Retina (tissue), 1 donor: ENCODE data around the gene PINLYP.

Source experiments
- DNase-seq: peaks from one replicate; pipeline ENCODE4 v3.0.0-alpha.2; 2016

PINLYP gene

GRCh38 chr19:43551399-43552197 lies 24.0 kb upstream of the PINLYP start:
- no peak for DNase-seq

DNA sequence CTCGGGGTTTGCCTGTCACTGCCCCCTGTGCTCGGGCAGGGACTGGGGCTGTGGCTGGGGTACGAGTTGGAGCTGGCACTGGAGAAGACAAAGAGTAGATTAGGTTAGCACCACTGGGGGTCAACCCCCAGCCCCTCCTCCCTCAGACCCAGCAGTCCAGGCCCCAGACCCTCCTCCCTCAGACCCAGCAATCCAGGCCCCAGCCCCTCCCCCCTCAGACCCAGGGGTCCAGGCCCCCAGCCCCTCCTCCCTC lies 23.5 kb upstream of the PINLYP start:
- DNase-seq, result no peak

DNA sequence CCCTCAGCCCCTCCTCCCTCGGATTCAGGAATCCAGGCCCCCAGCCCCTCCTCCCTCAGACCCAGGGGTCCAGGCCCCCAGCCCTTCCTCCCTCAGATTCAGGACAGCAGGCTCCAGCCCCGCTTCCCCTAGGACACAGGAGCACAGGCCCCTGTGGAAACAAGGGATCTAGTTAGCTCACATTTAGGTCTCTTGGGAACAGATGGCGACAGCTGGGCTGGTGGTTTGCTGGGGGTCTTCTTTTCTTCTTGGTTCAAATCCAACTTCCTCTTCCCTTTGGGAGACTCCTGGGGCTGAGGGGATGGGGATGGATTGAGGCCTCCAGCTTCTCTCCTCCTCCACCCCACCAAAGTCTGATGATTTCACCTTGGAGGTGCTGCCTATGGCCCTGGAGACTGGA lies 23.0 kb upstream of the PINLYP start:
- no peak for DNase-seq

GRCh38 chr19:43553656-43554055 lies 21.9 kb upstream of the PINLYP start:
- no peak for DNase-seq

- no peak for DNase-seq
These were observed 21.2 kb upstream of the PINLYP start for GRCh38 chr19:43554317-43554895.

DNA sequence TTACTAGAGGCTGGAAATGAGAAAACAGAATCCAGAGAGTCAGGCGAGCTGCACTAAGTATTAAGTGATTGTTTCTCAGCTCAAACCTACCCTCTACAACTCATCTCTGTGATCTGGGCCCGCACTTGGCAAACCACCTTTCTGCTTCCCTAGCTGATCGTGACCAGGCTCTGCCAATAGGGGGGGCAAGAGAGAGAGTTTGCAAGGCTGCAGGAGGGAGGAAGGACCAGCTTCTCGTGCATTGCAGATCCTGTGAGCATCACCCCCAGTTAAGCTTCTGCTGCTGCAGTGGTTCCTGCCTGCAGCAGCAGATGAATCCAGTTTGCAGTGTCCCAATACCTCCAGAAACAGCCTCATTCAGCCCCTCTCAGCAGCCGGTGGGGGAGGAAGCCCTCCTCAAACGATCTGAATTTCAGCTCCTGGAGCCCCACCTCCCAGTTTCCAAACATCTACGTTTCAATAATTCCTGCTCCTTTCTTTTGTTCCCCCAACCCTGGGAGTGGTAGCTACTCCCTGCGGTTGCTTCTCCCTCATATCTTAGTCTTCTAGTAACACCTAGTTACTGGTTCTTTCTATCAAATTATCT lies 20.3 kb upstream of the PINLYP start:
- peak; percentile 58 for DNase-seq

GRCh38 chr19:43560687-43561086 lies 14.9 kb upstream of the PINLYP start:
- no peak for DNase-seq

GRCh38 chr19:43561139-43561970 lies 14.2 kb upstream of the PINLYP start:
- no peak for DNase-seq

GRCh38 chr19:43562226-43562697 lies 13.3 kb upstream of the PINLYP start:
- DNase-seq, result no peak

DNA sequence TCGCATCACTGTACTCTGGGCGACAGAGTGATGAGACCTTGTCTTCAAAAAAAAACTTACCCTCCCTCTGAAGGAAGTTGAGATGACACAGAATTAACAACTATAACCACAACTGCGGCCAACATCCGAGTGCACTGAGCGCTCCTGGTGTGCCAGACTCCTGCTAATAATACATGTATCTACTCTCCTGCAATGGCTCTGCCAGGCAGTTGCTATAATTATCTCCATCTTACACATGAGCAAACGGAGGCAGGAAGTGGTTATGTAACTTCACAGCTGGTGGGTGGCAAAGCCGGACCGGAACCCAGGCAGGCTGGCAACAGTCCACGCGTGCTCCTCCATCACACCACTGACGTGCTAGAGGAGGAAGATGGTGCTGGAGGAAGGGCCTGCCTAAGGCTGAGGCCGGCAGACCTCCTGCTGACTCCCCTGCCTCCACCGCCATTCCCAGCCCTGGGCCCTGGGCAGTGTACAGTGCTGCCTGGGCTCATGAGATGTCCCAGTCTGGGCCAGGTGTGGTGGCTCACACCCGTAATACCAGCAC lies 12.8 kb upstream of the PINLYP start:
- no peak for DNase-seq

- DNase-seq, result no peak
These were observed 11.7 kb upstream of the PINLYP start for GRCh38 chr19:43563816-43564457.

- DNase-seq, result no peak
These were observed 10.8 kb upstream of the PINLYP start for GRCh38 chr19:43564800-43565199.

- DNase-seq, result no peak
These were observed 5.9 kb upstream of the PINLYP start for GRCh38 chr19:43569657-43570056.

- DNase-seq, result no peak
These were observed 5.3 kb upstream of the PINLYP start for GRCh38 chr19:43570174-43570791.

- no peak for DNase-seq
These were observed 3.4 kb upstream of the PINLYP start for GRCh38 chr19:43572171-43572588.

DNA sequence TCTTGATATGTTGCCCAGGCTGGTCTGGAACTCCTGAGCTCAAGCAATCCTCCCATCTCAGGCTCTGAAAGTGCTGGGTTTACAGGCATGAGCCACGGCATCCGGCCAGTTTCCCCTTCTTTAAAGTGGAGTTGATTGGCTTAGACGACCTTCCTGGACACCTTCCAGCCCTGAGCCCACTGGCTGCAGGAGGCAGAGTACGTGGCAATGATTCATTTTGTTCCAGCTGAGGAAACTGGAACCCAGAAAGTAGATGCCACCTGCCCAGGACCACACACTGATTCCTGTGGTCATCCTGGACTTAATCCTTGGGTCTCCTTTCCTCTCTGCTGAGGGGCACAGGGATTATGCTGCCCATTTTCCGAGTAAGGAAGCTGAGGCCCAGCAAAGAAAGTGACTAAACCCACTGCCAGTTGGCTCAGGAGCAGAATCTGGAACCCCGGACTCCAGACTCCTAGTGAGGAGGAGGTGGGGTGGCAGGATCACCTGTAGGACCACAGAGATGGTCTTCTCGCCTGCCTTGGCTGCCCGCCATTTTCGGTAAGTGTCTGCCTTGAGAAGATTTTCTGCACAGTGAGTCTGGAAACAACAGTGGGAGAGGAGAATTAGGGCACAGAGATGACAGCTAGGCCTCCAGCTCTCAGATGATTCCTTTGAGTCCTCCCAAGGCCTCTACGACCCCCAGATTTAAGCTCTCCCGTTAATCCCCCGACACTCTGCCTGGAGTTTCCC lies 1.0 kb upstream of the PINLYP start:
- no peak for DNase-seq

DNA sequence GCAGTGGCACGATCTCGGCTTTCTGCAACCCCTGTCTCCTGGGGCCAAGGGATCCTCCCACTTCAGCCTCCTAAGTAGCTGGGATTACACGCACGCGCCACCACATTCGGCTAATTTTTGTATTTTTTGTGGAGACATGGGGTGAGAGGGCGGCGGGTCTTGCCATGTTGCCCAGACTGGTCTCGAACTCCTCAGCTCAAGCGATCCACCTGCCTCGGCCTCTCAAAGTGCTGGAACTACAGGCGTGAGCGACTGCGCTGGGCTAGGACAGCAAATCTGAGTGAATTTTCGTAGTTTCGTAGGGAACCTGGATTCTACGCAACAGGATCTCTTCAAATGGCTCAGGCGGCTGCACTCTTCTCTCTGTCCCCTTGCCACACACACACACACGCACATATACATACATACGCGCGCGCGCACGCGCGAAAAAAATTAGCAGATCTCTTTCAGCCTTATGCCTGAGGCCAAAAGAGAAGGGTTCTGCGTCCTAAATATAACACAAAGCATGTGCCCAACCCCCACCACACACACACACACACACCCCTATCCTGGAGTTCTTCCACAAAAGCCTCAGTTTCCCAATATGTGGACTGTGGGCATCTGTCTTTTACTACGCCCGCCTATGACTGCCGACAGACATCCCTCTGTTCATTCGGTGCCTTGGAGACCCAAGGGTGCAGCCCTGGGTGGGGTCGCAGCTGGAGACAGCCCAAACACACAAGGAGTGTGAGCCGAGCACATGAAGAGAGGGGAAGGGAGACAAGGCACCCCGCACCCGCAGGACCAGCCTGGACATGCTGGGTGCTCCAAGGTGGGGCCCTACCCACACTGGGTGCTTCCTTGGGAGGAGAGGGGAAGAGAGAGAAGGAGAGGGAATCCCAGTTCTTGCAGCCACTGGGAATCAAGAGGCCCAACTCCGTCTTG lies 616 bp downstream of the PINLYP start:
- no peak for DNase-seq

DNA sequence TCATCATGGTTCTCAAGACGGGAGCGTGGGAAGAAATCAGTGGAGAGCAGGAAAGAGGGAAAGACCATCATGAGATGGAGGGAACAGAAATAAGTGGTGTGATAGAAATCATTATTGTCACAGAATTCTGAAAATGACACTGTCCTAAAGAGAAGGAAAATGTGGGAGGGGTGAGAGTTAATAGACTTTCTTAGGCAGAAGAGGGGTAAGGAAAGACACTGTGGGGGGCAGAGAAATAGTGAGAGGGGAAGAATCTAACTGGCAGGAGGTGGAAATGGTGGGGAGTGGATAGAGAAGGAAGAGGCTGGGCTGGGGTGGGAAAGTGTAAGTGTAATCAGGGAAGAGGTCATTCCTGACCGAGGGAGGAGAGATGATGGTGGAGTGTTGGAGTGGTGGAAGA lies 3.2 kb downstream of the PINLYP start:
- no peak for DNase-seq

DNA sequence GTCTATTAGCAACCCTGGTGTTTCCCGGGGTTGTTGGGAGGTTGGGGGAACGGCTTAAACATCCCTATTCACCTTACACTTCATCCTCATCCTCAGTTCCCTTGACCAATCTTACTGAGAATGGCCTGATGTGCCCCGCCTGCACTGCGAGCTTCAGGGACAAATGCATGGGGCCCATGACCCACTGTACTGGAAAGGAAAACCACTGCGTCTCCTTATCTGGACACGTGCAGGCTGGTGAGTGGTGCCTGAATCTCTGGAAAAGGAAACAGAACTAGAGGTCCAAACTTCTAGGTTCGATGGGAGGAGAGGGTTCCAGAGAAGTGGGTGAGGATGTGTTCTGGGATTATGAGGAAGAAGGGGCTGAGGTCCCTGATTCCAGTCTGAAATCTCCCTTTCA lies 5.9 kb downstream of the PINLYP start:
- no peak for DNase-seq

GRCh38 chr19:43582495-43582894 lies 6.9 kb downstream of the PINLYP start:
- no peak for DNase-seq
